MM.1S (cell line): ENCODE results near the gene PKD2L1.

Experiments
- DNase-seq: peaks from one replicate; pipeline ENCODE4 v3.0.0-alpha.2; 2015
- H2AFZ ChIP-seq: fragments of 300-600 bp; sonication (generic); 2 replicates; pipeline ENCODE4 v1.6.0; 2016; ENCODE audit warnings: antibody characterized with exemption, low read length
- H3F3A ChIP-seq: fragments of 300-600 bp; sonication (generic); 2 replicates; pipeline ENCODE4 v1.6.1; 2016; ENCODE audit warnings: mild to moderate bottlenecking, antibody characterized with exemption, low read length, moderate library complexity, mixed read lengths; ENCODE audit not compliant: insufficient read depth
- H3K27ac ChIP-seq: fragments of 300-600 bp; sonication (generic); 2 replicates; pipeline ENCODE4 v1.5.1; 2016; ENCODE audit warnings: mild to moderate bottlenecking, low read length
- H3K27me3 ChIP-seq: fragments of 300-600 bp; sonication (generic); replicated peaks from 2 replicates; pipeline ENCODE4 v1.6.0; 2016; ENCODE audit warnings: low read length; ENCODE audit not compliant: insufficient read depth
- H3K36me3 ChIP-seq: fragments of 300-600 bp; sonication (generic); replicated peaks from 2 replicates; pipeline ENCODE4 v1.6.1; 2016; ENCODE audit warnings: mild to moderate bottlenecking, low read length, mixed read lengths; ENCODE audit not compliant: insufficient read depth
- H3K4me1 ChIP-seq: fragments of 300-600 bp; sonication (generic); 2 replicates; pipeline ENCODE4 v1.6.1; 2016; ENCODE audit warnings: low read length, mixed read lengths
- H3K4me2 ChIP-seq: fragments of 300-600 bp; sonication (generic); 2 replicates; pipeline ENCODE4 v1.6.0; 2016; ENCODE audit warnings: low read depth, low read length
- H3K4me3 ChIP-seq: fragments of 300-600 bp; sonication (generic); 2 replicates; pipeline ENCODE4 v1.5.1; 2016; ENCODE audit warnings: low read length, mixed read lengths
- H3K79me2 ChIP-seq: fragments of 300-600 bp; sonication (generic); 2 replicates; pipeline ENCODE4 v1.6.1; 2016; ENCODE audit warnings: mixed run types, low read length, mixed read lengths
- H3K9ac ChIP-seq: fragments of 300-600 bp; sonication (generic); 2 replicates; pipeline ENCODE4 v1.6.1; 2016; ENCODE audit warnings: low read length, mixed read lengths
- H3K9me2 ChIP-seq: fragments of 300-600 bp; sonication (generic); replicated peaks from 2 replicates; pipeline ENCODE4 v1.6.1; 2016; ENCODE audit warnings: mild to moderate bottlenecking, low read length, mixed read lengths; ENCODE audit not compliant: insufficient read depth
- H3K9me3 ChIP-seq: fragments of 300-600 bp; sonication (generic); replicated peaks from 2 replicates; pipeline ENCODE4 v1.6.1; 2016; ENCODE audit warnings: mild to moderate bottlenecking, low read length, mixed read lengths; ENCODE audit not compliant: insufficient read depth
- H4K20me1 ChIP-seq: fragments of 300-600 bp; sonication (generic); 2 replicates; pipeline ENCODE4 v1.6.1; 2016; ENCODE audit warnings: mild to moderate bottlenecking, low read length, moderate library complexity, mixed read lengths; ENCODE audit not compliant: insufficient read depth
- EZH2 ChIP-seq: fragments of 300-600 bp; sonication (generic); optimal IDR thresholded peaks from 2 replicates; pipeline ENCODE3; 2017; ENCODE audit warnings: low read depth, mild to moderate bottlenecking, antibody characterized with exemption, low read length, mixed read lengths
- EZH2phosphoT487 ChIP-seq: fragments of 300-600 bp; sonication (generic); IDR thresholded peaks from 2 replicates; pipeline ENCODE4 v1.6.1; 2018; ENCODE audit warnings: antibody characterized with exemption, low read length
- TF ChIP-seq, protein P1 (sequence below): fragments of 300-600 bp; sonication (generic); IDR thresholded peaks from 2 replicates; pipeline ENCODE4 v1.5.1; 2016; ENCODE audit warnings: antibody characterized with exemption, low read length, mixed read lengths

PKD2L1 gene

DNA sequence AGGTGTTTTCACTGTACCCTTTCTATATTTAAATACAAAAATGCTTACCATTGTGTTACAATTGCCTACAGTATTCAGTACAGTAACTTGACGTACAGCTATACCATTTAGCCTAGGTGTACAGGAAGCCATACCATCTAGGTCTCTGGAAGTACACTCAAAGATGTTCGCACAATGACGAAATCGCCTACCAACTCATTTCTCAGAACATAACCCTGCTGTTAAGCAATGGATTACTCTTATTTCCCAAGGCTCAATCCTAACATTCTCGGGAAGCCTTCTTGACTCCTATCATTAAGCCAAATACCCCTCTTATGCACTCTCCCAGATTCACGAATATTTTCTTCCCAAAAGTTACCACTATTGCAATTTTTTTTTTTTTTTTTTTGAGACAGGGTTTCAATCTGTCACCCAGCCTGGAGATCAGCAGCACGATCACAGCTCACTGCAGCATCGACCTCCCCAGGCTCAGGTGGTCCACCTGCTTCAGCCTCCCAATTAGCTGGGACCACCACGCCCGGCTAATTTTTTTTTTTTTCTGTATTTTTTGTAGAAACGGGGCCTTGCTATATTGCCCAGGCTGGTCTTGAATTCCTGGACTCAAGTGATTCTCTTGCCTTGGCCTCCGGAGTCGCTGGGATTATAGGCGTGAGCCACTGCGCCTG, 64.1 kb downstream of the PKD2L1 start:
- TF ChIP-seq EZH2 (no peak), EZH2phosphoT487 (no peak)
- TF ChIP-seq, protein P1, sequence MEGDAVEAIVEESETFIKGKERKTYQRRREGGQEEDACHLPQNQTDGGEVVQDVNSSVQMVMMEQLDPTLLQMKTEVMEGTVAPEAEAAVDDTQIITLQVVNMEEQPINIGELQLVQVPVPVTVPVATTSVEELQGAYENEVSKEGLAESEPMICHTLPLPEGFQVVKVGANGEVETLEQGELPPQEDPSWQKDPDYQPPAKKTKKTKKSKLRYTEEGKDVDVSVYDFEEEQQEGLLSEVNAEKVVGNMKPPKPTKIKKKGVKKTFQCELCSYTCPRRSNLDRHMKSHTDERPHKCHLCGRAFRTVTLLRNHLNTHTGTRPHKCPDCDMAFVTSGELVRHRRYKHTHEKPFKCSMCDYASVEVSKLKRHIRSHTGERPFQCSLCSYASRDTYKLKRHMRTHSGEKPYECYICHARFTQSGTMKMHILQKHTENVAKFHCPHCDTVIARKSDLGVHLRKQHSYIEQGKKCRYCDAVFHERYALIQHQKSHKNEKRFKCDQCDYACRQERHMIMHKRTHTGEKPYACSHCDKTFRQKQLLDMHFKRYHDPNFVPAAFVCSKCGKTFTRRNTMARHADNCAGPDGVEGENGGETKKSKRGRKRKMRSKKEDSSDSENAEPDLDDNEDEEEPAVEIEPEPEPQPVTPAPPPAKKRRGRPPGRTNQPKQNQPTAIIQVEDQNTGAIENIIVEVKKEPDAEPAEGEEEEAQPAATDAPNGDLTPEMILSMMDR: no peak
- Histone ChIP-seq H3K36me3 (no peaks in the 10 kb centered on the region), H2AFZ (no peak overlapping the region), H3K79me2 (peaks cover 46% of the 10 kb centered on the region), H3K27ac (no peak overlapping the region), H3K27me3 (no peaks in the 10 kb centered on the region), H3K4me2 (peak overlapping the region; percentile 94; the same call in 1 of the 2 replicates), H3K9me3 (no peaks in the 10 kb centered on the region), H4K20me1 (no peaks in the 10 kb centered on the region), H3K4me1 (peaks cover 7% of the 10 kb centered on the region), H3K4me3 (no peak overlapping the region), H3K9ac (no peak overlapping the region), H3K9me2 (no peaks in the 10 kb centered on the region), H3F3A (0 out of 2 replicates have a peak, but pooled peaks cover 3% of the 10 kb centered on the region)
- DNase-seq: no peak

DNA sequence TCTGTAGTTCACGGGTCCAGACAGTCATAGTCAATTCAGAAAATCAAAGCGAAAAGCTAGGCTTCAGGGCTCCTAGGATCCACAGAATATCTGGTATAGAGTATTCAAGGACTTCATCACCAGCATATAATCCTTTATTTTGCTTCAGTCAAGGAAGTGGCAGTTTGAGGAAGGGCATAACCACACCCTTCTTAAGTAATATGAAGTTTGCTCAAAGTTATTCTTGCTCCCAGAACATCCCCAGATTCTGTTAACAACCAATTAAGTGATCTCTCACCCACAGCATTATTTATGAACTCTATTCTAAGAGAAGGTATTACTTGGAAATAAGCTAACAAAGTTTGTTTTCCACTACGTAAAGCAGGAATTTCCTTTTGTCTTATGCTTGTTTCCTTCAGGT, 75.8 kb downstream of the PKD2L1 start:
- Histone ChIP-seq H3K4me1 (no peaks in the 10 kb centered on the region), H3K4me3 (no peak overlapping the region), H3K36me3 (no peaks in the 10 kb centered on the region; the same call in 1 of the 2 replicates), H4K20me1 (no peaks in the 10 kb centered on the region), H3K9me2 (no peaks in the 10 kb centered on the region), H3K27me3 (no peaks in the 10 kb centered on the region), H3K27ac (no peak overlapping the region), H3K9me3 (no peaks in the 10 kb centered on the region), H3K4me2 (no peak overlapping the region), H2AFZ (no peak overlapping the region), H3K79me2 (no peaks in the 10 kb centered on the region), H3F3A (no peaks in the 10 kb centered on the region), H3K9ac (no peak overlapping the region)
- TF ChIP-seq, protein P1: no peak
- TF ChIP-seq EZH2phosphoT487 (no peak), EZH2 (no peak)
- DNase-seq: no peak

DNA sequence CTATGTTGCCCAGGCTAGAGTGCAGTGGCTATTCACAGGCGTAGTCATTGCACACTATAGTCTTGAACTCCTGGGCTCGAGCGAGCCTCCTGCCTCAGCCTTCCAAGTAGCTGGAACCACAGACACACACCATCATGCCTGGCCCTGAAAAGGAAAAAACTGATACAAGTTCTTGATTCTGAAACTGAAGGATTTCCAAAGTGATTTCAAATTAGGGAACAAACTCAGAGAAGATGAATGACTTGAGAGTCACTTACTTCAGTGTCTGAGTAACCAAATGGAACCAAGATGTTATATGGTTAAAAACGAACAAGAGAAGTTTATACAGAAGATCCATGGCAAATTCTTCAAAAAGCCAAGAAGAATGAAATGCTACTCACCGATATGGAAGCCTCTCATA, 77.0 kb downstream of the PKD2L1 start:
- no peak overlapping the region for H3K9ac ChIP-seq
- no peaks in the 10 kb centered on the region for H4K20me1 ChIP-seq
- TF ChIP-seq EZH2phosphoT487 (no peak), EZH2 (no peak)
- TF ChIP-seq, protein P1: no peak
- H3K27ac ChIP-seq: no peak overlapping the region
- no peaks in the 10 kb centered on the region for H3K79me2 ChIP-seq
- H3F3A ChIP-seq: no peaks in the 10 kb centered on the region
- DNase-seq: no peak
- H3K9me2 ChIP-seq: no peaks in the 10 kb centered on the region
- no peak overlapping the region for H3K4me3 ChIP-seq
- H3K9me3 ChIP-seq: no peaks in the 10 kb centered on the region
- H3K4me1 ChIP-seq: no peaks in the 10 kb centered on the region
- no peak overlapping the region for H3K4me2 ChIP-seq
- H3K36me3 ChIP-seq: no peaks in the 10 kb centered on the region; the same call in 1 of the 2 replicates
- H2AFZ ChIP-seq: no peak overlapping the region
- no peaks in the 10 kb centered on the region for H3K27me3 ChIP-seq
